SK-N-SH treated with all-trans-retinoic acid at 6 μM for 48 hours (cell line): ENCODE measurements around the gene TPP2.

Experiments used
- ATAC-seq: fragments of 200-7000 bp; cut with Tn5 transposase; 3 replicates; pipeline ENCODE4 v1.9.1; 2020; ENCODE audit warnings: mild to moderate bottlenecking, moderate library complexity
- ARNTL ChIP-seq: fragments of 450-650 bp; formaldehyde crosslinking; IDR thresholded peaks from 2 replicates; pipeline ENCODE4 v1.5.0; 2020; ENCODE audit warnings: low read depth, mild to moderate bottlenecking, moderate library complexity, borderline replicate concordance
- BACH2 ChIP-seq: fragments of 250-450 bp; sonication (Bioruptor Pico); IDR thresholded peaks from 2 replicates; pipeline ENCODE4 v1.9.0; 2021; ENCODE audit warnings: mild to moderate bottlenecking, borderline replicate concordance
- CREB5 ChIP-seq: fragments of 250-450 bp; sonication (Bioruptor Pico); IDR thresholded peaks from 2 replicates; pipeline ENCODE4 v1.5.1; 2020; ENCODE audit warnings: low read depth, mild to moderate bottlenecking, moderate library complexity
- CSDC2 ChIP-seq: fragments of 250-450 bp; sonication (Bioruptor Pico); IDR thresholded peaks from 2 replicates; pipeline ENCODE4 v1.5.0; 2020; ENCODE audit warnings: mild to moderate bottlenecking, moderate library complexity
- CSRNP3 ChIP-seq: fragments of 250-450 bp; sonication (Bioruptor Pico); IDR thresholded peaks from 2 replicates; pipeline ENCODE4 v1.5.1; 2021; ENCODE audit warnings: mild to moderate bottlenecking, moderate library complexity
- ESRRG ChIP-seq: fragments of 250-450 bp; sonication (Bioruptor Pico); IDR thresholded peaks from 2 replicates; pipeline ENCODE4 v1.6.1; 2021; ENCODE audit warnings: mild to moderate bottlenecking
- GLIS3 ChIP-seq: fragments of 250-450 bp; sonication (Bioruptor Pico); IDR thresholded peaks from 2 replicates; pipeline ENCODE4 v1.5.0; 2020; ENCODE audit warnings: mild to moderate bottlenecking, moderate library complexity
- ISL1 ChIP-seq: fragments of 250-450 bp; sonication (Bioruptor Pico); IDR thresholded peaks from 2 replicates; pipeline ENCODE4 v2.1.2; 2022; ENCODE audit warnings: mild to moderate bottlenecking, moderate library complexity
- OSR1 ChIP-seq: fragments of 250-450 bp; sonication (Bioruptor Pico); IDR thresholded peaks from 2 replicates; pipeline ENCODE4 v1.8.0; 2022; ENCODE audit warnings: moderate library complexity, mild to moderate bottlenecking, inconsistent platforms
- PATZ1 ChIP-seq: fragments of 250-450 bp; sonication (Bioruptor Pico); IDR thresholded peaks from 2 replicates; pipeline ENCODE4 v1.8.0; 2020; ENCODE audit warnings: mild to moderate bottlenecking, moderate library complexity, borderline replicate concordance
- POU6F1 ChIP-seq: fragments of 250-450 bp; sonication (Bioruptor Pico); IDR thresholded peaks from 2 replicates; pipeline ENCODE4 v1.8.0; 2021; ENCODE audit warnings: low read depth, mild to moderate bottlenecking, moderate library complexity, borderline replicate concordance
- PPARA ChIP-seq: fragments of 250-450 bp; sonication (Bioruptor Pico); IDR thresholded peaks from 2 replicates; pipeline ENCODE4 v1.5.0; 2020; ENCODE audit warnings: mild to moderate bottlenecking, borderline replicate concordance
- RARB ChIP-seq: fragments of 250-450 bp; sonication (Bioruptor Pico); IDR thresholded peaks from 2 replicates; pipeline ENCODE4 v1.8.0; 2021; ENCODE audit warnings: mild to moderate bottlenecking, moderate library complexity
- SNAI2 ChIP-seq: fragments of 250-450 bp; sonication (Bioruptor Pico); IDR thresholded peaks from 2 replicates; pipeline ENCODE4 v1.5.0; 2020; ENCODE audit warnings: mild to moderate bottlenecking, moderate library complexity
- TCF4 ChIP-seq: fragments of 250-450 bp; sonication (Bioruptor Pico); IDR thresholded peaks from 2 replicates; pipeline ENCODE4 v1.8.0; 2021; ENCODE audit warnings: mild to moderate bottlenecking, moderate library complexity, borderline replicate concordance
- TSHZ2 ChIP-seq: fragments of 250-450 bp; sonication (Bioruptor Pico); IDR thresholded peaks from 2 replicates; pipeline ENCODE4 v1.5.0; 2020; ENCODE audit warnings: mild to moderate bottlenecking, moderate library complexity
- ZC3H10 ChIP-seq: fragments of 250-450 bp; sonication (Bioruptor Pico); IDR thresholded peaks from 2 replicates; pipeline ENCODE4 v1.5.1; 2021; ENCODE audit warnings: mild to moderate bottlenecking, moderate library complexity
- ZFP3 ChIP-seq: fragments of 250-450 bp; sonication (Bioruptor Pico); IDR thresholded peaks from 2 replicates; pipeline ENCODE4 v1.5.0; 2020; ENCODE audit warnings: mild to moderate bottlenecking, moderate library complexity
- ZFP30 ChIP-seq: fragments of 450-650 bp; formaldehyde crosslinking; IDR thresholded peaks from 2 replicates; pipeline ENCODE4 v1.5.0; 2022; ENCODE audit warnings: mild to moderate bottlenecking, moderate library complexity
- ZNF565 ChIP-seq: fragments of 450-650 bp; formaldehyde crosslinking; conservative IDR thresholded peaks from 2 replicates; pipeline ENCODE4 v1.5.0; 2020; ENCODE audit warnings: low read depth, mild to moderate bottlenecking, moderate library complexity
- ZNF70 ChIP-seq: fragments of 450-650 bp; formaldehyde crosslinking; IDR thresholded peaks from 2 replicates; pipeline ENCODE4 v1.5.0; 2020; ENCODE audit warnings: mild to moderate bottlenecking, moderate library complexity
- ZNF8 ChIP-seq: fragments of 450-650 bp; formaldehyde crosslinking; IDR thresholded peaks from 2 replicates; pipeline ENCODE4 v1.5.0; 2020; ENCODE audit warnings: mild to moderate bottlenecking, moderate library complexity

TPP2 gene

GRCh38 chr13:102693776-102694175, 97.0 kb downstream of the TPP2 start:
- no peak for TF ChIP-seq ZNF8 (CRISPR knock-in tag)
- no peak for TF ChIP-seq RARB
- TF ChIP-seq ESRRG = no peak
- no peak for TF ChIP-seq PPARA
- TF ChIP-seq ARNTL (CRISPR knock-in tag) = no peak
- no peak for TF ChIP-seq ZNF565 (CRISPR knock-in tag)
- TF ChIP-seq ZFP30 (CRISPR knock-in tag) = no peak
- no peak for TF ChIP-seq TSHZ2 (CRISPR knock-in tag)
- no peak for TF ChIP-seq SNAI2 (CRISPR knock-in tag)
- no peak for TF ChIP-seq OSR1
- no peak for TF ChIP-seq GLIS3 (CRISPR knock-in tag)
- TF ChIP-seq CSRNP3 (CRISPR knock-in tag) = no peak
- no peak for TF ChIP-seq ZC3H10 (CRISPR knock-in tag)
- TF ChIP-seq ZNF70 (CRISPR knock-in tag) = no peak
- peak; percentile 79 for ATAC-seq

GRCh38 chr13:102694937-102695336, 98.2 kb downstream of the TPP2 start, which contains the start of gene METTL21C:
METTL21C (minus strand) TSS chr13:102695044; CDS start chr13:102694498, 546 bp downstream.
- no peak for ATAC-seq
- TF ChIP-seq PPARA (no peak), ISL1 (CRISPR knock-in tag) (no peak), ZFP3 (CRISPR knock-in tag) (no peak), RARB (no peak), PATZ1 (CRISPR knock-in tag) (no peak), ZNF70 (CRISPR knock-in tag) (no peak), TCF4 (CRISPR knock-in tag) (no peak), ESRRG (no peak), ZNF565 (CRISPR knock-in tag) (no peak), CSDC2 (CRISPR knock-in tag) (no peak), OSR1 (no peak), SNAI2 (CRISPR knock-in tag) (no peak), ZC3H10 (CRISPR knock-in tag) (no peak), POU6F1 (CRISPR knock-in tag) (no peak), ZFP30 (CRISPR knock-in tag) (no peak), TSHZ2 (CRISPR knock-in tag) (no peak), ARNTL (CRISPR knock-in tag) (no peak), CREB5 (no peak), CSRNP3 (CRISPR knock-in tag) (no peak), BACH2 (CRISPR knock-in tag) (no peak)
- TF ChIP-seq, all 23 proteins: peak for 0
